ENCODE measurements around the gene CDK2AP2.

DNA sequence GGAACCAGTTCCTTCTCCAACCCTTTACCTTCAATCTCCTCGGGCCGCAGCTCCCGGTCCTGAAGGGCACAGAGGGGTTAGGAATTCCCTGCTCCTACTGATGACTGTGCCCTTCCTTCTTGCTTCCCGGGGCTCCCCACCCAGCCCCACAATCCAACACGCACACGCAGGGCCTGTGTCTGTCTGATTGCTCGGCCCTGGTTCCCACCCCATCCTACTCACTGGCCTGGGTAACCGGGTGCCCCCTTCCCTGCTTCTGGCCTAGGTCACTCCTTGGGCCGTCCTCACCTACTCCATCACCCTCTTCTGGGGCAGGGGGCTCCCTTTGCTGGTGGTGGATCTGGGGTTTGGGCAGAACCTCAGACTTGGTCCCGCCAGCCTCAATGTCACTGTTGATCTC is 14.0 kb upstream of the CDK2AP2 start:
- TF ChIP-seq, protein P1, sequence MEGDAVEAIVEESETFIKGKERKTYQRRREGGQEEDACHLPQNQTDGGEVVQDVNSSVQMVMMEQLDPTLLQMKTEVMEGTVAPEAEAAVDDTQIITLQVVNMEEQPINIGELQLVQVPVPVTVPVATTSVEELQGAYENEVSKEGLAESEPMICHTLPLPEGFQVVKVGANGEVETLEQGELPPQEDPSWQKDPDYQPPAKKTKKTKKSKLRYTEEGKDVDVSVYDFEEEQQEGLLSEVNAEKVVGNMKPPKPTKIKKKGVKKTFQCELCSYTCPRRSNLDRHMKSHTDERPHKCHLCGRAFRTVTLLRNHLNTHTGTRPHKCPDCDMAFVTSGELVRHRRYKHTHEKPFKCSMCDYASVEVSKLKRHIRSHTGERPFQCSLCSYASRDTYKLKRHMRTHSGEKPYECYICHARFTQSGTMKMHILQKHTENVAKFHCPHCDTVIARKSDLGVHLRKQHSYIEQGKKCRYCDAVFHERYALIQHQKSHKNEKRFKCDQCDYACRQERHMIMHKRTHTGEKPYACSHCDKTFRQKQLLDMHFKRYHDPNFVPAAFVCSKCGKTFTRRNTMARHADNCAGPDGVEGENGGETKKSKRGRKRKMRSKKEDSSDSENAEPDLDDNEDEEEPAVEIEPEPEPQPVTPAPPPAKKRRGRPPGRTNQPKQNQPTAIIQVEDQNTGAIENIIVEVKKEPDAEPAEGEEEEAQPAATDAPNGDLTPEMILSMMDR (IDR thresholded peaks at IDR 0.05; ENCODE audit: low read length): no peak
- no peak for TF ChIP-seq EZH2 (IDR thresholded peaks at IDR 0.05; ENCODE audit: borderline replicate concordance, low read length)
